Endodermal cell (in vitro differentiated cells): ENCODE data around the gene KLRC3. TPM values are rescaled to one million over a fixed set of nuclear protein-coding genes. Genes with fewer than 3 reads are reported as not detected.

Experiments used
- DNase-seq: peaks from one replicate; pipeline ENCODE4 v3.0.0-alpha.2; 2017
- H3K27ac ChIP-seq: 2 replicates; pipeline ENCODE4 v1.5.1; 2013; ENCODE audit warnings: mild to moderate bottlenecking, low read depth, low read length, moderate library complexity
- H3K27me3 ChIP-seq: 2 replicates; pipeline ENCODE4 v1.6.1; 2013; ENCODE audit warnings: mild to moderate bottlenecking, low read length, moderate library complexity; ENCODE audit not compliant: insufficient read depth, control insufficient read depth, poor library complexity, severe bottlenecking
- H3K36me3 ChIP-seq: 2 replicates; pipeline ENCODE4 v1.7.0; 2013; ENCODE audit warnings: mild to moderate bottlenecking, low read length, moderate library complexity; ENCODE audit not compliant: control insufficient read depth, insufficient read depth
- H3K4me1 ChIP-seq: one replicate; pipeline ENCODE4 v1.7.0; 2013; ENCODE audit warnings: low read length; ENCODE audit not compliant: control insufficient read depth, insufficient read depth
- H3K4me3 ChIP-seq: 2 replicates; pipeline ENCODE4 v1.5.1; 2013; ENCODE audit warnings: mild to moderate bottlenecking, low read length, moderate library complexity
- H3K9ac ChIP-seq: 2 replicates; pipeline ENCODE4 v1.6.1; 2013; ENCODE audit warnings: mild to moderate bottlenecking, low read length, moderate library complexity; ENCODE audit not compliant: poor library complexity, severe bottlenecking; ENCODE audit errors: extremely low read depth
- H3K9me3 ChIP-seq: 2 replicates; pipeline ENCODE4 v1.6.1; 2013; ENCODE audit warnings: mild to moderate bottlenecking, low read length, moderate library complexity; ENCODE audit not compliant: control insufficient read depth
- H3K27ac Mint-ChIP-seq: 2 replicates; pipeline ENCODE4 v1.8.0; 2020; ENCODE audit warnings: mixed read lengths
- H3K27me3 Mint-ChIP-seq: 2 replicates; pipeline ENCODE4 v1.8.0; 2021; ENCODE audit warnings: mild to moderate bottlenecking, mixed read lengths; ENCODE audit not compliant: insufficient read depth
- H3K36me3 Mint-ChIP-seq: 2 replicates; pipeline ENCODE4 v1.8.0; 2020; ENCODE audit warnings: low read depth, mixed read lengths
- H3K4me1 Mint-ChIP-seq: 2 replicates; pipeline ENCODE4 v1.8.0; 2020; ENCODE audit warnings: mixed read lengths
- H3K4me3 Mint-ChIP-seq: 2 replicates; pipeline ENCODE4 v1.8.0; 2020; ENCODE audit warnings: mild to moderate bottlenecking, moderate library complexity, mixed read lengths
- H3K9me3 Mint-ChIP-seq: 2 replicates; pipeline ENCODE4 v1.8.0; 2020; ENCODE audit warnings: mild to moderate bottlenecking, mixed read lengths
- WGBS, 2 experiments: methylation state at CpG; one replicate each; pipeline versions ENCODE4 v1.1.5 to v1.1.7; 2013; ENCODE audit warnings: missing lambda C conversion rate in 2 of 2, mixed read lengths in 1 of 2; ENCODE audit not compliant: insufficient coverage in 1 of 2, insufficient read length in 1 of 2; 5-methylcytosine and 5-hydroxymethylcytosine counted together
- total RNA-seq, 2 donors: library from RNA; stranded (reverse); fragmentation: NEBNext Ultra II Directional in 1 of 2; extraction: Animal tissue kit (Norgen Biotek cat#: 25700) in 1 of 2; gene quantifications; 2 replicates in 1 of 2; 3 replicates in 1 of 2; pipeline ENCODE4 v1.2.1, GENCODE V29; 2021
- TF ChIP-seq, protein P1 (sequence below): fragments of 200-600 bp; sonication (generic); conservative IDR thresholded peaks from 2 replicates; pipeline ENCODE4 v1.5.0; 2021; ENCODE audit warnings: antibody characterized with exemption, mild to moderate bottlenecking

Gene KLRC3
- total RNA-seq, 2 donors from 2014 or later, result not detected

DNA sequence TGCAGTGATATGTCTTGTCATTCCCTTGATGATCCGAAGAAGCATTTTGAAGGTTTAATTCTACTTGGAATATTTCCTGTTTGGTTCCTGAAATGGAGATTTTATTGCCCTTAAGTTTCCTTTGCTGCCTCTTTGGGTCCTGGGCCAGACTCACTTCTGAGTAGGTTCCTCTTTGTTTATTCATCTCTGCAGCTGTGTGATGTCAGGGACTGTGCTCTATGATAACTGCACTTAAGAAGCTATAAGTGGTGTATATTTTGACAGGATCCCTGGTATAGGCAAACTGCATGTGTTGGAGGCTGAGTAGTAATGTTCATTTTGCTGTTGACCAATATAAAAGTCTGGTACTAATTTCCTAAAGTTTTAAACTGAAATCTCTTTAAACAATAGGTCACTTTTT is 11.0 kb downstream of the KLRC3 start, which contains the start of gene KLRC4:
Gene KLRC4, minus strand, starts transcription at position 366 of the 400 bp plus-strand sequence. Its CDS starts 182 bp downstream, at position 184.
- no peaks in the 10 kb centered on the region for H3K36me3 Mint-ChIP-seq
- DNase-seq, result no peak
- WGBS, 2 experiments, result 0% methylated on average over 1 of the region's 1 CpG; no CpG with 5 or more reads in 1 of the 2 experiments
- peaks cover 6% of the 10 kb centered on the region for H3K9me3 ChIP-seq
- no peak within 1 kb of the TSS for H3K9ac ChIP-seq
- no peak within 1 kb of the TSS for H3K4me3 Mint-ChIP-seq
- peaks cover 6% of the 10 kb centered on the region for H3K9me3 Mint-ChIP-seq
- H3K27ac ChIP-seq, result no peak within 1 kb of the TSS
- no peaks in the 10 kb centered on the region for H3K27me3 Mint-ChIP-seq
- no peaks in the 10 kb centered on the region for H3K27me3 ChIP-seq
- no peak within 1 kb of the TSS for H3K4me3 ChIP-seq
- no peaks in the 10 kb centered on the region for H3K36me3 ChIP-seq
- no peak within 1 kb of the TSS for H3K27ac Mint-ChIP-seq
- H3K4me1 ChIP-seq, result no peaks in the 10 kb centered on the region
- H3K4me1 Mint-ChIP-seq, result peaks cover 16% of the 10 kb centered on the region
- TF ChIP-seq, protein P1, sequence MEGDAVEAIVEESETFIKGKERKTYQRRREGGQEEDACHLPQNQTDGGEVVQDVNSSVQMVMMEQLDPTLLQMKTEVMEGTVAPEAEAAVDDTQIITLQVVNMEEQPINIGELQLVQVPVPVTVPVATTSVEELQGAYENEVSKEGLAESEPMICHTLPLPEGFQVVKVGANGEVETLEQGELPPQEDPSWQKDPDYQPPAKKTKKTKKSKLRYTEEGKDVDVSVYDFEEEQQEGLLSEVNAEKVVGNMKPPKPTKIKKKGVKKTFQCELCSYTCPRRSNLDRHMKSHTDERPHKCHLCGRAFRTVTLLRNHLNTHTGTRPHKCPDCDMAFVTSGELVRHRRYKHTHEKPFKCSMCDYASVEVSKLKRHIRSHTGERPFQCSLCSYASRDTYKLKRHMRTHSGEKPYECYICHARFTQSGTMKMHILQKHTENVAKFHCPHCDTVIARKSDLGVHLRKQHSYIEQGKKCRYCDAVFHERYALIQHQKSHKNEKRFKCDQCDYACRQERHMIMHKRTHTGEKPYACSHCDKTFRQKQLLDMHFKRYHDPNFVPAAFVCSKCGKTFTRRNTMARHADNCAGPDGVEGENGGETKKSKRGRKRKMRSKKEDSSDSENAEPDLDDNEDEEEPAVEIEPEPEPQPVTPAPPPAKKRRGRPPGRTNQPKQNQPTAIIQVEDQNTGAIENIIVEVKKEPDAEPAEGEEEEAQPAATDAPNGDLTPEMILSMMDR, result no peak

DNA sequence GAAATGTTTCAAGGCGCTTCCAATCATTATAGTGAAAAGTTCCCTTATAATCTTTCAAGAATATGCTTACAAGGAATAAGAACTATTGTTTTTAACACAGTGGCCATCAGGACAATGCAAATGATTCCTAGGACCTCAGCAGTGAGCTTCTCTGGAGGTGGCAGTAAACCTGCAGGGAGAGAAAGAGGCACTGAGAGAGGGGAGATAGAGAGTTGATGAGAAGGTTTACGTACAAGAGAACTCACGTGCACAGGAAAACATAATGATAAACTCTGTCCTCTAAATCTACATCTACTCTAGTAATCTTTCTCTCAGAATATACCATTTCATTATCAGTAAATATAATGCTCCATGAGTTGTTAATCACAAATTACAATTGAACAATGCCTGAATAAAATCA is 11.6 kb downstream of the KLRC3 start:
- H3K9me3 Mint-ChIP-seq, result peaks cover 6% of the 10 kb centered on the region
- Histone ChIP-seq H3K4me1 (no peaks in the 10 kb centered on the region), H3K4me3 (no peak overlapping the region), H3K36me3 (no peaks in the 10 kb centered on the region), H3K27me3 (no peaks in the 10 kb centered on the region), H3K9ac (no peak overlapping the region), H3K27ac (no peak overlapping the region), H3K9me3 (peaks cover 6% of the 10 kb centered on the region)
- H3K36me3 Mint-ChIP-seq, result no peaks in the 10 kb centered on the region
- H3K4me1 Mint-ChIP-seq, result peaks cover 16% of the 10 kb centered on the region
- DNase-seq, result no peak
- TF ChIP-seq, protein P1, result no peak
- no peaks in the 10 kb centered on the region for H3K27me3 Mint-ChIP-seq
- 55% methylated on average over 3 of the region's 3 CpGs; no CpG with 5 or more reads in 1 of the 2 experiments for WGBS, 2 experiments
- no peak overlapping the region for H3K27ac Mint-ChIP-seq
- no peak overlapping the region for H3K4me3 Mint-ChIP-seq

DNA sequence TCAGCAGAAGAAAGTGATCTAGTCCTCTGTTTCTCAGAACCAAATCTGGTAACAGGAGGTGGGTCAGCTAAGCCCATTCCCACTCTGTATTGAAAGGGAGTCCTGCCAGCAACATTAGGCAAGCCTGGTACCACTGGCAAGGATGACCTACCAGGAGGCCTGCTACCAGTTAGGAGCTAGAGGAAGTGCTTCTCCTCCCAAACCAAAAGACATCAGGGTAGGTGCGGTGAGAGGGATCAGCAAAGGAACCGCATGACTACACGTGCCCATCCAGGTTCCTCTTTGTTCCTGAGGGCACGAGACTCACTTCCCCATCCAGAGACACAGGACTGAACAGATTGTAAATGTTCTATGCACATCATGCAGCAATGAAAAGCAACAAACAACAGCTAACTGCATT is 13.7 kb downstream of the KLRC3 start:
- DNase-seq, result no peak
- TF ChIP-seq, protein P1, result no peak
- WGBS, 2 experiments, result 86 to 100% methylated on average over 1 to 4 of the region's 4 CpGs
- Mint-ChIP-seq H3K9me3 (peaks cover 6% of the 10 kb centered on the region), H3K27ac (no peak overlapping the region), H3K4me3 (no peak overlapping the region), H3K36me3 (no peaks in the 10 kb centered on the region), H3K4me1 (peaks cover 16% of the 10 kb centered on the region), H3K27me3 (no peaks in the 10 kb centered on the region)
- no peak overlapping the region for H3K9ac ChIP-seq
- no peak overlapping the region for H3K4me3 ChIP-seq
- no peaks in the 10 kb centered on the region for H3K36me3 ChIP-seq
- H3K27me3 ChIP-seq, result no peaks in the 10 kb centered on the region
- H3K4me1 ChIP-seq, result no peaks in the 10 kb centered on the region
- H3K27ac ChIP-seq, result no peak overlapping the region
- peaks cover 6% of the 10 kb centered on the region for H3K9me3 ChIP-seq
